ENCODE measurements around the gene TM4SF20.

The TM4SF20 gene

GRCh38 chr2:227317834-227318233 lies 61.3 kb downstream of the TM4SF20 start:
- no peak for DNase-seq

GRCh38 chr2:227313310-227313709 lies 65.8 kb downstream of the TM4SF20 start:
- no peak for DNase-seq

GRCh38 chr2:227312579-227312978 lies 66.5 kb downstream of the TM4SF20 start:
- no peak for DNase-seq
